Measurements from ENCODE around the gene TRPM2.
"Not testable (repeated sequence)": the region's sequence is repeated elsewhere in the genome, so short reads cannot be mapped to it uniquely, and the experiment has no call there.

The TRPM2 gene

DNA sequence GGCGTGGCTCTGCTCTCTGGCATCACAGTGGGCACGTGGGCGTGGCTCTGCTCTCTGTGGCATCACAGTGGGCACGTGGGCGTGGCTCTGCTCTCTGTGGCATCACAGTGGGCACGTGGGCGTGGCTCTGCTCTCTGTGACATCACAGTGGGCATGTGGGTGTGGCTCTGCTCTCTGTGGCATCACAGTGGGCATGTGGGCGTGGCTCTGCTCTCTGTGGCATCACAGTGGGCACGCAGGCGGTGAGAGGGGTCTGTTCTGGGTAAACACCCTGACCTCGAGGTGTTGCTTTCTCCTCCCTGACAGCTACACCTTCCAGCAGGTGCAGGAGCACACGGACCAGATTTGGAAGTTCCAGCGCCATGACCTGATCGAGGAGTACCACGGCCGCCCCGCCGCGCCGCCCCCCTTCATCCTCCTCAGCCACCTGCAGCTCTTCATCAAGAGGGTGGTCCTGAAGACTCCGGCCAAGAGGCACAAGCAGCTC, 64.2 kb downstream of the TRPM2 start:
- DNase-seq, result not testable (repeated sequence)

DNA sequence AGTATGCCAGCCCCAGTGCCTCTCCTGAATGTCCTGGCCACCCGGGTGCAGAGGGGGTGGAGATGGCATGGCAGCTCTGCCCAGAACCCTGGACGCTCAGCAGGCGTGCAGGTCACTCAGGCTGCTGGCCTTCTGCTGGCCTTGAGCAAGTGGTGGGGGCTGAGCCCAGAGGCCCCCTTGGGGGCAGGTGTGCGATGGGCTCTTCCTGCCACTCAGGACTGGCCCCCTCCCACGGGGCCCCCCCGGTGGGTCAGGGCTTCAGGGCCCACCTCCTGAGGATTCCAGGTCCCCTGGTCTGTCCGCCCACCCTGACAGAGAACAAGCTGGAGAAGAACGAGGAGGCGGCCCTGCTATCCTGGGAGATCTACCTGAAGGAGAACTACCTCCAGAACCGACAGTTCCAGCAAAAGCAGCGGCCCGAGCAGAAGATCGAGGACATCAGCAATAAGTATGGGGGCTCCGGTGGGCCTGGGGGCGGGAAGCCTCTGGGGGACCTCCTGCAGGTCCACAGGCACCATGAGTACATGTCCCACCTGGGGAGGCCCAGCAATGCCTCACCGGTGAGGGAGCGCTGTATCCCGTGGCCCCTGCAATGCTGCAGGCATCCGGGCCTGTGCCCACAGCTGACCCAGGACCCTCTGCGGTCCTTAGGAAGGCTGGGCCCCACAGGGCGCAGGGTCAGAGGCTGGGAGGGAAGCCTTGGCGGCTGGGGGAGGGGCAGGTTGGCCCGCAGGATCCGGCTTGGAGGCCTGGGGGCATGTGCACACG, 64.9 kb downstream of the TRPM2 start:
- no peak for DNase-seq

- DNase-seq, result no peak
Measured at GRCh38 chr21:44418876-44419230, 65.4 kb downstream of the TRPM2 start.

GRCh38 chr21:44419679-44420078, 66.3 kb downstream of the TRPM2 start:
- DNase-seq, result no peak

GRCh38 chr21:44420416-44421205, 67.2 kb downstream of the TRPM2 start:
- DNase-seq, result no peak

- no peak for DNase-seq
Measured at GRCh38 chr21:44421901-44422840, 68.8 kb downstream of the TRPM2 start.

DNA sequence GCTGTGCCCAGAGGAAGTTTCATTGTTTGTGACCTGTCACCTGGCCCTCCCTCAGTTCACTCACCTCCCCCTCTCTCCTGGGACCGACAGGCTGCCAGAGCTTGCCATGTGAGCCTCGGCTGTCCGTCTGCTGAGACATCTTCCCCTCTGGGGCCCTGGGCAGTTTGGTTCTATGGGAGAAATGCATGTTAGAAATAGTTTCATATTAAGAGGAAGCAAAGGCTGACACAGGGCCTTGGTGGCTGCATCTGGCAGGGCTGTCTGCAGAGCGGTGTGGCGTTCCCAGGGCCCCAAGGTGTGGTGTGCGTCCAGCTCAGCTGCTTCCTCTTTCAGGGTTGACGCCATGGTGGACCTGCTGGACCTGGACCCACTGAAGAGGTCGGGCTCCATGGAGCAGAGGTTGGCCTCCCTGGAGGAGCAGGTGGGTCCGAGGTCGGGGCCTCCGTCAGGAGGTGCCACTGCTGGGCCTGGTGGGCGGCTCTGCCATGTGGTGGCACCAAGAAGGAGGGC, 69.9 kb downstream of the TRPM2 start:
- no peak for DNase-seq

GRCh38 chr21:44423941-44424607, 70.7 kb downstream of the TRPM2 start:
- no peak for DNase-seq

DNA sequence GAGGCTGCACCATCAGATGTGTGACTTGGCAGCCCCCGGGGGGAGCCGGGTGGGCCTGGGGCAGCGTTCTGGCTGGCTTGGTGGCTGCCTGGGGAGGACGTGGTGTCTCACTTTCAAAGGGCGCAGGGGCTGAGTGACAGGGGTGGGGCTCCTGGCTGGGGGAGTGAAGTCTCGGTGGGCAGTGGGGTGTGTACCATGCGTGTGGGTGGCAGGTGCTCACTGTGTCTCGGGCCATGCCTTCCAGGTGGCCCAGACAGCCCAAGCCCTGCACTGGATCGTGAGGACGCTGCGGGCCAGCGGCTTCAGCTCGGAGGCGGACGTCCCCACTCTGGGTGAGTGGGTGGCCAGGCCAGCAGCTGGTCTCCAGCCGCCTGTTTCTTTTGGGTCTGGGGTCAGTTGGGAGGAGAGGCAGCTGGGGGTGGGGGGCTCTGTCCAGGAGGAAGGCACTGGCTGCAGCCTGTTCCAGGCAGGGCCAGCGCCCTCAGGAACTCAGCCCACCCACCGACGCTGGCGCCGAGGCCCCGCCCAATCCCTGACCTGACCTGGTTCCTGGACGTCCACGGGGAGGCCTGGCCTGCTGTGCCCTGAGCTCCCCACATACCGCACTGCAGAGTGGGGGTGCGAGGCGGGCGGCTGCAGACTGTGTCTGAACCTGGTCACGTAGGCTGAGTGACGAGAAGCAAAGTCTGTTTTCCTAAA, 71.3 kb downstream of the TRPM2 start:
- no peak for DNase-seq

GRCh38 chr21:44425307-44425894, 72.0 kb downstream of the TRPM2 start:
- peak in 1 of 2 experiments; percentile 48 for DNase-seq

GRCh38 chr21:44425895-44426662, 72.7 kb downstream of the TRPM2 start:
- DNase-seq, result no peak

- DNase-seq, result no peak
Measured at GRCh38 chr21:44426663-44427191, 73.3 kb downstream of the TRPM2 start.

- DNase-seq, result no peak
Measured at GRCh38 chr21:44427241-44428120, 74.1 kb downstream of the TRPM2 start.

GRCh38 chr21:44428281-44428960, 75.0 kb downstream of the TRPM2 start:
- DNase-seq, result no peak

- no peak for DNase-seq
Measured at GRCh38 chr21:44429894-44430293, 76.5 kb downstream of the TRPM2 start.

DNA sequence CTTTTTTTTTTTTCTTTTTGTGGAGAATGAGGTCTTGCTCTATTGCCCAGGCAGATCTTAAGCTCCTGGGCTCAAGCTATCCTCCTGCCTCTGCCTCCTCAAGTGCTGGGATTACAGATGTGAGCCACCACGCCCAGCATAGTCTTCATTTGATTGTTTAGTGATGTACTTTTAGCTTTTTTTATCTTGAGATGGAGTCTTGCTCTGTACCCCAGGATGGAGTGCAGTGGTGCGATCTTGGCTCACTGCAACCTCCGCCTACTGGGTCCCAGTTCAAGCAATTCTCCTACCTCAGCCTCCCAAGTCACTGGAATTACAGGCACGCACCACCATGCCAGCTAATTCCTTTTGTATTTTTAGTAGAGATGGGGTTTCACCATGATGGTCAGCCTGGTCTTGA, 77.9 kb downstream of the TRPM2 start:
- no peak for DNase-seq

DNA sequence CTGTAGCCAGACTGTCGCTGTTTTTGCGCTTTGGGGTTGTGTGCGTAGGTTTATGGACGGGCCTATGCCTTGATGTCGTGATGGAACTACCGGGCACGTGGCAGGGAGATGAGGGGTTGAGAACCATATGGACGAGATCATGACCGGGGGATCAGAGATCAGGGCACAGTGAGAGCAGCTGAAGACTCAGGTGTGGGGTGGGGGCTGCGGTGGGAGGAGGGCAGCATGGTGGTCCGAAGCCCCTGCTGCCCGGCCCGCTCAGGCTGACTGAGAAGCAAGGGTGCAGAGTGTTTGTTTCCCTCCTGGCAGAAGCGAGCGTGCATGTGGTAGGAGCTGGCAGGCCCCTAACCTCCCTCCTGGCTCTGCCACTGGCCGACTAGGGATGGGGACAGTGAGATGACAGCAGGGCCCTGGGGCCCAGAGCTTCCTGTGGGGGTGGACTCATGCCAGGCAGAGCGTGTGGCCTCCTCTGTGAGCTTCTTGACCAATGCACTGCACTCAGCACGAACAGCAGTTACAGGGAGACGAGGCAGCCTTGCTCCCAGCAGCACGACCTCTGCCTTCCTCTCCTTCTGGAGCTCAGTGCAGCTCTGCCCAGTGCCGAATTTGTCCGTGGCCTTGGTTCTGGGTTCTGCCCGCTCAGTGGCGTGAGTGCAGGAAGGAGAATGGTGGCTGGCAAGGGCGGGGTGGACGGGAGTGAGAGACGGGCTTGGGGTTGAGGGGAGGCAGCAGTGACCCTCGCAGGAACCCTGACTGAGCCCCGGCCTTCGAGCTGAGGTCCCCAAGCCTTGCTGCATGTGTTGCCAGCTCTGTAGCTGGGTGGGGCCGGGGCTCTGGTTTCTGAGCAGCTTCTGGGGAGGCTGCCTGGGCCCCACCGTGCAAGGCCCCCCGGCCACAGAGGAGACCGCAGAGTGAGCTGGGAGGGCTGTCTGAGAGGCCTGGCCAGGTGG, 79.7 kb downstream of the TRPM2 start:
- DNase-seq, result no peak

All from NCI-H524 (cell line).